ENCODE results near the gene LEF1.

Gene LEF1

GRCh38 chr4:108106186-108106585 is 62.5 kb downstream of the LEF1 start:
- DNase-seq = no peak
- TF ChIP-seq GATA1 (IDR thresholded peaks at IDR 0.05; ENCODE audit: low read depth, low read length) (no peak), POLR2A (IDR thresholded peaks at IDR 0.05; ENCODE audit: low read length) (no peak)

DNA sequence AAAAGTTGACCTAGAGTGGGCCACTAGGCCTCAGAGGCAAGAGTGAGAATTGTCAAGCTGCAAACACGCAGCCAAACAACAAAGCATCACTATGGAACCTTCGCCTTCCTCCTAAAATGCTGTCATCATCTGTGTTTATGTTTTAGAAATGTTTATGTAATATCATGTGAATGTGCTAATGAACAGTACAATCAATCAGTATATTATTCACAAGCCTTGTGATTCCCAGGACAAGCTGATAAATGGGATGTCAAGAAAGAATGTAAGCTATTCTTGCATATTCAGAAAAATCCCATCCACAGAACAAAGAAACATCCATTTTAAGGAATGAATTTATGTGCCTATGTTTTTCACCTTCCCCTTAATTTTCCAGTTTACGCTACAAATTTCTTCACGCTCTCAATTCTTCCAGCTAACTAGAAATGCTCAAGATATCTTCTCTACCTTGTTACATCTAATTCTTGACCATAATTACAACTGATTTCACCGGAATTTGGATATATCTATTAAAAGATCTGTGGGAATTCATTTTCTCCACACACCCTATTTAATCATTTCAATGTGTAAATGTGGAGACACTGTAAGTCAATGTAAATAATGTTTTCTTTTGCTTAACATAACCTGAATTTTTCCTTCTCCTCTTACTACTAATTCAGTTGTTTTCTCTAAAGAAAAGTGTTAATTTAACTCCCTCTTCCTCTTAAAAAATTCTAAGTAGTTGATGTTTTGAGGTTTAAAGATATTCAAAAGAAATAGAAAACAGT is 65.5 kb downstream of the LEF1 start:
- no peak for DNase-seq
- TF ChIP-seq POLR2A (IDR thresholded peaks at IDR 0.05; ENCODE audit: low read length) (no peak), GATA1 (IDR thresholded peaks at IDR 0.05; ENCODE audit: low read depth, low read length) (no peak)

- TF ChIP-seq POLR2A (IDR thresholded peaks at IDR 0.05; ENCODE audit: low read length) (no peak), GATA1 (IDR thresholded peaks at IDR 0.05; ENCODE audit: low read depth, low read length) (no peak)
- no peak for DNase-seq
These were observed 67.9 kb downstream of the LEF1 start for GRCh38 chr4:108100827-108101226.

- TF ChIP-seq GATA1 (IDR thresholded peaks at IDR 0.05; ENCODE audit: low read depth, low read length) (no peak), POLR2A (IDR thresholded peaks at IDR 0.05; ENCODE audit: low read length) (no peak)
- no peak for DNase-seq
These were observed 68.9 kb downstream of the LEF1 start for GRCh38 chr4:108099838-108100237.

- no peak for TF ChIP-seq POLR2A (IDR thresholded peaks at IDR 0.05; ENCODE audit: low read length)
- no peak for TF ChIP-seq GATA1 (IDR thresholded peaks at IDR 0.05; ENCODE audit: low read depth, low read length)
- DNase-seq = no peak
These were observed 70.7 kb downstream of the LEF1 start for GRCh38 chr4:108097990-108098553.

GRCh38 chr4:108094923-108095482 is 73.7 kb downstream of the LEF1 start:
- no peak for DNase-seq
- TF ChIP-seq POLR2A (IDR thresholded peaks at IDR 0.05; ENCODE audit: low read length) (no peak), GATA1 (IDR thresholded peaks at IDR 0.05; ENCODE audit: low read depth, low read length) (no peak)

DNA sequence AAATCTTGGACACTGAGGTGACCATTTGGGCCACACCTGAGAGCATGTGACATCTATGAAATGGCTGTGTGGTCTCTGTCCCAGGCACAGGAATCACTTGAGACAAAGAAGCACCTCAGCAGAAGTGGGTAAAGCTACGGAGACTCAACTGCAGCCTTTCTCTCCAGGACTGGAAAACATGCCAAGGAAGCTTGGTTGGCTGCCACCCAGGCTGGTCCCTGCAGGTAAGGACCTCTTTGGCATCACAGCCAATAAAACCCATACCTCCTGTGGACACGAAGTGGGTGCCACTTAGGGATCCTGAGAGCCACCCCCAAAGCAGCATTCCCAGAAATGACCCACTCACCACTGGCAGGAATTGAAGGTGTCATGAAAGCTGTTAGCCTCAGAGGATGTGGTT is 74.6 kb downstream of the LEF1 start:
- TF ChIP-seq POLR2A (IDR thresholded peaks at IDR 0.05; ENCODE audit: low read length) = no peak
- TF ChIP-seq GATA1 (IDR thresholded peaks at IDR 0.05; ENCODE audit: low read depth, low read length) = no peak
- DNase-seq = no peak

GRCh38 chr4:108092288-108092687 is 76.4 kb downstream of the LEF1 start:
- no peak for DNase-seq
- TF ChIP-seq GATA1 (IDR thresholded peaks at IDR 0.05; ENCODE audit: low read depth, low read length) (no peak), POLR2A (IDR thresholded peaks at IDR 0.05; ENCODE audit: low read length) (no peak)

DNA sequence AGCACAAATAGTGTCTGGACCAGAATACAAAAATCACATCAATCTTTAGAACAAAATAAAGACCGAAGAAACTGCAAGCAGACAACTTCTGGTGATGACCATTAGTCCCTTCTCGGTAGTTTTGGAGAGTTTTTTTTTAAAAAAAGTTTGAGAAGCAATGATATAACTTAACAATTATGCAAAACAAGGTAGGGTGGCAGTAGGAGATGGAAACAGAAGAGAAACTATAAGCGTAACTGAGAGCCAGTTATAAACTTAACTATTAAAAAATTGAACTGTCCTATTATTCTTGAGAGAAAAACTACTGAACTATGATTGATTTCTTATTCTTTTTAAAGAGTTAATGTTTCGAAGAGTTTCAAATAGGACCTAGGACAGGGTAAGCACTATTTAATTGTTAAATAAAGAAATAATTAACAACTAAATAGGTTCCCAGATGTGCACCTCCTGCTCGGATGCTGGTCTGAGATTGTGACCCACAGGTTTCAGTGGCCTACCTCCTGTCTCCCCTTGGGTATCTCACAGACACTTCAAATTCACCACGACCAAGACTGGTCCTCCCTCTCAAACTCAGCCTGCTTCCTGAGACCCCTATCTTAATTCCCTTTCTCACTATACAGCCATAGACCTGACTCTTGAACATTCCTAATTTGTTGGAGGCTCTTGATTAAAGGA is 81.3 kb downstream of the LEF1 start:
- no peak for DNase-seq
- TF ChIP-seq POLR2A (IDR thresholded peaks at IDR 0.05; ENCODE audit: low read length) (no peak), GATA1 (IDR thresholded peaks at IDR 0.05; ENCODE audit: low read depth, low read length) (no peak)

DNA sequence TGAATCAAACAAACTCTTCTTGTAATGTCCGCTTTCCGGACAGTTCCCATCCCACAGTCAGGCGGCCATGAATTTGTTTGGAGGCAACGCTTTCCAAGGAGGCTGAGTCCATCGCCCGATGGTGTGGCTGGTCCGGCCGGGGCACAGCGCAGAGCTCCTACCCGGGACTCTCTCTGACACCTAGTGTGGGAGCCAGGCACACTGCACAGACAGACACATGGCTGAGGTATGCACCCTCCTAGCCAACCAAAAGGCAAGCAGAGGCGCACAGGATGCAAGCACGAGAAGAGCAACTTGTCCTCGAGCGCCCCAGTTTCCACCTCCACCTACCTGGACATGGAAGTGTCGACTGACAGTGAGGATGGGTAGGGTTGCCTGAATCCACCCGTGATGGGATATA is 87.5 kb downstream of the LEF1 start:
- TF ChIP-seq POLR2A (IDR thresholded peaks at IDR 0.05; ENCODE audit: low read length) (no peak), GATA1 (IDR thresholded peaks at IDR 0.05; ENCODE audit: low read depth, low read length) (no peak)
- DNase-seq = no peak

DNA sequence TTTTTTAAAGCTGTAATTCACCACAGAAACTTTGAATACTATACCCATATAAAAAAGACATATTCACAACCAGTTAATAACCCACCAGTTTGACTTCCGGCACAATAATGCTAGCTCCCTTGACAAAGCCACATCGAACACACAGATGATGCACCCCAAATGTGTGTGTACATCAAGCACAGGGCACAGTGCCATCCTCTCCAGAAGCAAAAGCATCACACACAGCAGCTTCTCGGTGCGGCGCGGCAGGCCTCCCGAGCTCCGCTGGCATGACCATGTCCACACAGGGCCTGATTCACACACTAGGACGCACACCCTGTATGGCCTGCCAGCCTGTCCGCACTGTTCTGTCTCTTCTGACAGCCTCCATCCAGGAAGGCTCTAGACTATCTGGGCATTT is 88.0 kb downstream of the LEF1 start:
- no peak for DNase-seq
- TF ChIP-seq GATA1 (IDR thresholded peaks at IDR 0.05; ENCODE audit: low read depth, low read length) (no peak), POLR2A (IDR thresholded peaks at IDR 0.05; ENCODE audit: low read length) (no peak)

- DNase-seq = peak in 1 of 2 experiments; percentile 4
- TF ChIP-seq POLR2A (IDR thresholded peaks at IDR 0.05; ENCODE audit: low read length) (no peak), GATA1 (IDR thresholded peaks at IDR 0.05; ENCODE audit: low read depth, low read length) (no peak)
These were observed 90.6 kb downstream of the LEF1 start for GRCh38 chr4:108078024-108078733.

GRCh38 chr4:108072300-108072699 is 96.4 kb downstream of the LEF1 start:
- TF ChIP-seq GATA1 (IDR thresholded peaks at IDR 0.05; ENCODE audit: low read depth, low read length) (no peak), POLR2A (IDR thresholded peaks at IDR 0.05; ENCODE audit: low read length) (no peak)
- no peak for DNase-seq

GRCh38 chr4:108070775-108071174 is 98.0 kb downstream of the LEF1 start:
- DNase-seq = no peak
- no peak for TF ChIP-seq POLR2A (IDR thresholded peaks at IDR 0.05; ENCODE audit: low read length)
- no peak for TF ChIP-seq GATA1 (IDR thresholded peaks at IDR 0.05; ENCODE audit: low read depth, low read length)
